ENCODE measurements around the gene GALK2. TPM values are rescaled to one million over a fixed set of nuclear protein-coding genes. Genes with fewer than 3 reads are reported as not detected.
A peak's percentile ranks its signal among the peaks of the same experiment; 100 is the strongest.

GALK2 gene
- total RNA-seq, 1 experiment from 2014 or later = 22.9 TPM

DNA sequence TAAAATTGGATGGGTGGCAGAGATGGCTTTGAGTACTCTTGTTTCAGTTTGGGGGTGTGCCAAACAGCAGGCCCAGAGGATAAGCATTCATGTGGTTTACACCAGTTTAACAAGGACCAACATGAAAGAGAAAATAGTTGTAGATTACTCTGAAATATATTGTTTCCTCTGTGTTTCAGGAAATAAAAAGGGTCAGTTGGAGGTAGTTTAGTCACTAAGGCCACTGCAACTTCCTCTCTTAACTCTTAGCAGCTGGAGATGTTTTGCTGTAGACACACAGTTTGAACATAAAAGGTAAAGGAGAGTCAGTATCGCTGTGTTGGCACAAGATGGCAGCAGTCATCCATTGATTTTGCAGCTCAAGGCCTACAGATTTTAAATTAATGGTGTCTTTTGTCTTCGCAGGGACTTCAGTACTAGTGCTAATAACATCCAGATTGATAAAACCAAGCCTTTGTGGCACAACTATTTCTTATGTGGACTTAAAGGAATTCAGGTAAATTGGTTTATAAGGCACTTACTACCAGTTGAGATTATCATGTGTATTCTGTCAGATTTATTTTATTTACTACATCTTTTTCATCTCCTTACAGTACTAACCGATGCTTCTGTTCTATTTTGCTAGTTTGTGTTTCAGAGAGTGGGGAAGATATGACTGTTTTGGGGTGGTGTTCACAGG is 65.5 kb downstream of the GALK2 start:
- Histone ChIP-seq H3K4me1 (ENCODE audit: insufficient read depth, low read length, poor library complexity, severe bottlenecking) (peaks cover 33% of the 10 kb centered on the region), H3K4me3 (ENCODE audit: low read depth, low read length, poor library complexity, severe bottlenecking) (no peak overlapping the region), H3K27me3 (replicated peaks; ENCODE audit: insufficient read depth, low read depth, low read length, poor library complexity) (no peaks in the 10 kb centered on the region), H3K27ac (ENCODE audit: low read depth, low read length, poor library complexity, severe bottlenecking) (no peak overlapping the region), H3K9me3 (ENCODE audit: low read depth, low read length, poor library complexity, severe bottlenecking) (no peaks in the 10 kb centered on the region), H3K36me3 (ENCODE audit: insufficient read depth, low read length, poor library complexity, severe bottlenecking) (peaks cover 4% of the 10 kb centered on the region)
- DNase-seq (ENCODE audit: low spot score) = peak; percentile 84
- ChIA-PET POLR2A (ENCODE audit: low non-redundant PET) (no interaction called here), CTCF (interaction anchor here (0.6 to 3.8 kb wide), 4 partner anchors 110 to 768 kb away, joined by 3 to 31 read pairs (median 6); partner anchors contain the start of gene FGF7)
- intact Hi-C loops (cut with micrococcal nuclease; ENCODE audit: unreplicated experiment) = loop anchor here (1.0 to 10.0 kb wide), 5 partner anchors 187 to 1079 kb away; no protein-coding TSS in a partner anchor
- no TSS peak for BruUV-seq (replicated peaks)
- no peak for TF ChIP-seq EZH2 (IDR thresholded peaks at IDR 0.05; ENCODE audit: borderline replicate concordance, low read depth, low read length, poor library complexity, severe bottlenecking)
- TF ChIP-seq, protein P1, sequence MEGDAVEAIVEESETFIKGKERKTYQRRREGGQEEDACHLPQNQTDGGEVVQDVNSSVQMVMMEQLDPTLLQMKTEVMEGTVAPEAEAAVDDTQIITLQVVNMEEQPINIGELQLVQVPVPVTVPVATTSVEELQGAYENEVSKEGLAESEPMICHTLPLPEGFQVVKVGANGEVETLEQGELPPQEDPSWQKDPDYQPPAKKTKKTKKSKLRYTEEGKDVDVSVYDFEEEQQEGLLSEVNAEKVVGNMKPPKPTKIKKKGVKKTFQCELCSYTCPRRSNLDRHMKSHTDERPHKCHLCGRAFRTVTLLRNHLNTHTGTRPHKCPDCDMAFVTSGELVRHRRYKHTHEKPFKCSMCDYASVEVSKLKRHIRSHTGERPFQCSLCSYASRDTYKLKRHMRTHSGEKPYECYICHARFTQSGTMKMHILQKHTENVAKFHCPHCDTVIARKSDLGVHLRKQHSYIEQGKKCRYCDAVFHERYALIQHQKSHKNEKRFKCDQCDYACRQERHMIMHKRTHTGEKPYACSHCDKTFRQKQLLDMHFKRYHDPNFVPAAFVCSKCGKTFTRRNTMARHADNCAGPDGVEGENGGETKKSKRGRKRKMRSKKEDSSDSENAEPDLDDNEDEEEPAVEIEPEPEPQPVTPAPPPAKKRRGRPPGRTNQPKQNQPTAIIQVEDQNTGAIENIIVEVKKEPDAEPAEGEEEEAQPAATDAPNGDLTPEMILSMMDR (conservative IDR thresholded peaks at IDR 0.05; ENCODE audit: low read depth, low read length) = peak; percentile 83

DNA sequence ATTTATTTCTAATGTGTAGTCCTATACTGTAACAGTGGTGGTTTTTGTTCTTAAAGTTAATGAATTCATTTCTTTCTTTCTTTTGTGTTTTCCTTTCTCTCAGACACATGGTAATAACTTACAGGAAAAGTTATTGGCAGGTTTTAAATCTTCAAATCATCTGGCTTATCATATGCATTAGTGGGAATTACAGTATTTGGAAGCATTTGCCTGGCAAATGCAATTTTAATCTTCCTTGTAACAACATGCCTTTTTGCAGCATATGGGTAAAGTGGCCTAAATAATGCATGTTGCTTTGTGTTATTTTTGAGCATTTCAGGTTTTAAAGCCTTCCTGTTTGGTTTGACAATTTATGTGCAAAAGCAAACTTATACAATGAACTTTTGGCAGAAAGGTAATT is 66.8 kb downstream of the GALK2 start:
- no peaks in the 10 kb centered on the region for H3K27me3 ChIP-seq (replicated peaks; ENCODE audit: insufficient read depth, low read depth, low read length, poor library complexity)
- H3K27ac ChIP-seq (ENCODE audit: low read depth, low read length, poor library complexity, severe bottlenecking) = no peak overlapping the region
- H3K4me3 ChIP-seq (ENCODE audit: low read depth, low read length, poor library complexity, severe bottlenecking) = no peak overlapping the region
- H3K36me3 ChIP-seq (ENCODE audit: insufficient read depth, low read length, poor library complexity, severe bottlenecking) = peaks cover 4% of the 10 kb centered on the region
- no TSS peak for BruUV-seq (replicated peaks)
- ChIA-PET POLR2A (ENCODE audit: low non-redundant PET) (no interaction called here), CTCF (interaction anchor here (3.8 kb wide), 1 partner anchor 185 kb away, joined by 31 read pairs; the partner anchor contains the start of gene FGF7)
- TF ChIP-seq, protein P1 (conservative IDR thresholded peaks at IDR 0.05; ENCODE audit: low read depth, low read length) = no peak
- no peak for TF ChIP-seq EZH2 (IDR thresholded peaks at IDR 0.05; ENCODE audit: borderline replicate concordance, low read depth, low read length, poor library complexity, severe bottlenecking)
- no peak for DNase-seq (ENCODE audit: low spot score)
- intact Hi-C loops (cut with micrococcal nuclease; ENCODE audit: unreplicated experiment) = loop anchor here (5.0 to 10.0 kb wide), 2 partner anchors 815 to 1078 kb away; no protein-coding TSS in a partner anchor
- peaks cover 33% of the 10 kb centered on the region for H3K4me1 ChIP-seq (ENCODE audit: insufficient read depth, low read length, poor library complexity, severe bottlenecking)
- no peaks in the 10 kb centered on the region for H3K9me3 ChIP-seq (ENCODE audit: low read depth, low read length, poor library complexity, severe bottlenecking)

DNA sequence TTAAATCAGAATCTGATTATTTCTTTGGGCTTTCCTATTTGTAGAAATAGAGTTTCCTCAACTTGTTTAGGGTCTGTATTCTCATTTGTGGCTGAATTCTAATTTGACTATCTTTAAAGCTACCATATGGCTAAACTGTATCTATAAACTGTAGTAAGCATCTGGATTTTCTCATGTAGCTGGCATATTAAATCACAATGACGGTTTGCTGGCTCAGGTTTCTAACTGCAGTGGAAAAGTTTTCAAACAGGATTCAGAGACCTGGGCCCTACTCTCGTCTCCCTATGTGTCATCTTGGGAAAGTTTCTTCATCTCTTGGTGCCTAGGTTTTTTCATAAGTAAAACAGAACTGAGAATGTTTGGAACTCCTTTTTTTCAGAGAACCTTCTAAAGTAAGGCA is 68.3 kb downstream of the GALK2 start:
- peak; percentile 50 for DNase-seq (ENCODE audit: low spot score)
- CTCF ChIA-PET = interaction anchor here (3.8 kb wide), 1 partner anchor 184 kb away, joined by 31 read pairs; the partner anchor contains the start of gene FGF7
- peaks cover 4% of the 10 kb centered on the region for H3K36me3 ChIP-seq (ENCODE audit: insufficient read depth, low read length, poor library complexity, severe bottlenecking)
- intact Hi-C loops (cut with micrococcal nuclease; ENCODE audit: unreplicated experiment) = loop anchor here (5.0 to 10.0 kb wide), 2 partner anchors 814 to 1076 kb away; no protein-coding TSS in a partner anchor
- TF ChIP-seq, protein P1 (conservative IDR thresholded peaks at IDR 0.05; ENCODE audit: low read depth, low read length) = no peak
- TF ChIP-seq EZH2 (IDR thresholded peaks at IDR 0.05; ENCODE audit: borderline replicate concordance, low read depth, low read length, poor library complexity, severe bottlenecking) = no peak
- H3K27ac ChIP-seq (ENCODE audit: low read depth, low read length, poor library complexity, severe bottlenecking) = peak overlapping the region; percentile 3
- H3K4me1 ChIP-seq (ENCODE audit: insufficient read depth, low read length, poor library complexity, severe bottlenecking) = peaks cover 33% of the 10 kb centered on the region
- POLR2A ChIA-PET (ENCODE audit: low non-redundant PET) = no interaction called here
- H3K4me3 ChIP-seq (ENCODE audit: low read depth, low read length, poor library complexity, severe bottlenecking) = no peak overlapping the region
- no TSS peak for BruUV-seq (replicated peaks)
- H3K9me3 ChIP-seq (ENCODE audit: low read depth, low read length, poor library complexity, severe bottlenecking) = no peaks in the 10 kb centered on the region
- no peaks in the 10 kb centered on the region for H3K27me3 ChIP-seq (replicated peaks; ENCODE audit: insufficient read depth, low read depth, low read length, poor library complexity)
